Suprapubic skin (tissue), 4 donors: ENCODE data around the gene CDC42BPA. TPM values are rescaled to one million over a fixed set of nuclear protein-coding genes. Genes with fewer than 3 reads are reported as not detected.

Source experiments
- DNase-seq, 2 donors: peaks; one replicate each; pipeline ENCODE4 v3.0.0-alpha.2; 2019; ENCODE audit warnings: low spot score in 2 of 2
- H3K27ac ChIP-seq: fragments of 200-600 bp; sonication (generic); one replicate; pipeline ENCODE4 v1.5.1; 2019
- H3K27me3 ChIP-seq: fragments of 200-600 bp; sonication (generic); one replicate; pipeline ENCODE4 v1.5.1; 2019
- H3K36me3 ChIP-seq: fragments of 200-600 bp; sonication (generic); one replicate; pipeline ENCODE4 v1.5.1; 2019
- H3K4me1 ChIP-seq: fragments of 200-600 bp; sonication (generic); one replicate; pipeline ENCODE4 v1.5.1; 2019
- H3K4me3 ChIP-seq: fragments of 200-600 bp; sonication (generic); one replicate; pipeline ENCODE4 v1.5.1; 2019; ENCODE audit warnings: mild to moderate bottlenecking
- H3K9me3 ChIP-seq: fragments of 200-600 bp; sonication (generic); one replicate; pipeline ENCODE4 v1.5.1; 2019
- CTCF ChIP-seq, 2 donors: fragments of 200-600 bp in 1 of 2; fragments of 450-650 bp in 1 of 2; sonication (generic) in 1 of 2; IDR thresholded peaks; one replicate each; pipeline ENCODE4 v1.5.1; 2016 to 2019; ENCODE audit warnings: antibody characterized with exemption in 2 of 2, mild to moderate bottlenecking in 1 of 2, moderate library complexity in 1 of 2
- EP300 ChIP-seq: sonication (generic); formaldehyde crosslinking; IDR thresholded peaks from one replicate; pipeline ENCODE4 v1.6.1; 2017; ENCODE audit warnings: antibody characterized with exemption
- POLR2A ChIP-seq, 2 donors: fragments of 450-650 bp; IDR thresholded peaks; one replicate each; pipeline ENCODE4 v1.6.1; 2017; ENCODE audit warnings: antibody characterized with exemption in 2 of 2, mild to moderate bottlenecking in 2 of 2, moderate library complexity in 2 of 2
- POLR2AphosphoS5 ChIP-seq, 3 donors: sonication (generic); formaldehyde crosslinking; IDR thresholded peaks; one replicate each; pipeline ENCODE4 v1.6.1; 2017; ENCODE audit warnings: antibody characterized with exemption in 3 of 3
- WGBS: methylation state at CpG from one replicate; pipeline ENCODE4 v1.1.5; 2018; 5-methylcytosine and 5-hydroxymethylcytosine counted together
- total RNA-seq, 4 donors: library from RNA; depleted of rRNA; stranded (reverse); fragments of >200 nt; gene quantifications; one replicate each; pipeline ENCODE4 v1.1.0, GENCODE V29; 2016

CDC42BPA gene
- total RNA-seq, 4 donors from 2014 or later = 12.2 to 54.6 (median 14.9) TPM

GRCh38 chr1:227032396-227032795 lies 285.9 kb downstream of the CDC42BPA start:
- Histone ChIP-seq H3K9me3 (no peaks in the 10 kb centered on the region), H3K4me1 (no peaks in the 10 kb centered on the region), H3K27ac (no peak overlapping the region), H3K4me3 (no peak overlapping the region), H3K36me3 (peaks cover 30% of the 10 kb centered on the region), H3K27me3 (no peaks in the 10 kb centered on the region)
- 84% methylated on average over 3 of the region's 3 CpGs for WGBS
- DNase-seq = no peak
- TF ChIP-seq EP300 (no peak), POLR2AphosphoS5 (IDR thresholded peaks at IDR 0.05) (no peak), CTCF (IDR thresholded peaks at IDR 0.05) (no peak), POLR2A (IDR thresholded peaks at IDR 0.05) (no peak)

- Histone ChIP-seq H3K4me3 (no peak overlapping the region), H3K36me3 (peaks cover 5% of the 10 kb centered on the region), H3K27ac (no peak overlapping the region), H3K9me3 (no peaks in the 10 kb centered on the region), H3K4me1 (no peaks in the 10 kb centered on the region), H3K27me3 (no peaks in the 10 kb centered on the region)
- DNase-seq = no peak
- TF ChIP-seq CTCF (IDR thresholded peaks at IDR 0.05) (no peak), POLR2A (IDR thresholded peaks at IDR 0.05) (no peak), POLR2AphosphoS5 (IDR thresholded peaks at IDR 0.05) (no peak), EP300 (no peak)
- 93% methylated on average over 3 of the region's 3 CpGs for WGBS
Measured at GRCh38 chr1:227016990-227017389, 301.3 kb downstream of the CDC42BPA start.

GRCh38 chr1:227010645-227011044 lies 307.6 kb downstream of the CDC42BPA start:
- 97% methylated on average over 5 of the region's 5 CpGs for WGBS
- no peaks in the 10 kb centered on the region for H3K9me3 ChIP-seq
- H3K4me1 ChIP-seq = no peaks in the 10 kb centered on the region

GRCh38 chr1:227009937-227010336 lies 308.4 kb downstream of the CDC42BPA start:
- H3K27ac ChIP-seq = no peak overlapping the region
- peaks cover 1% of the 10 kb centered on the region for H3K36me3 ChIP-seq
- no peaks in the 10 kb centered on the region for H3K27me3 ChIP-seq
- H3K4me1 ChIP-seq = no peaks in the 10 kb centered on the region
- no peak for TF ChIP-seq CTCF (IDR thresholded peaks at IDR 0.05)
- TF ChIP-seq EP300 = no peak
- TF ChIP-seq POLR2AphosphoS5 (IDR thresholded peaks at IDR 0.05) = no peak
- TF ChIP-seq POLR2A (IDR thresholded peaks at IDR 0.05) = no peak
- H3K4me3 ChIP-seq = no peak overlapping the region
- DNase-seq = no peak
- no peaks in the 10 kb centered on the region for H3K9me3 ChIP-seq

More at GRCh38 chr1:227010645-227011044, 307.6 kb downstream of the CDC42BPA start:
- Histone ChIP-seq H3K36me3 (peaks cover 5% of the 10 kb centered on the region), H3K27ac (no peak overlapping the region), H3K4me3 (no peak overlapping the region), H3K27me3 (no peaks in the 10 kb centered on the region)
- no peak for TF ChIP-seq CTCF (IDR thresholded peaks at IDR 0.05)
- no peak for TF ChIP-seq POLR2A (IDR thresholded peaks at IDR 0.05)
- no peak for TF ChIP-seq POLR2AphosphoS5 (IDR thresholded peaks at IDR 0.05)
- no peak for TF ChIP-seq EP300
- DNase-seq = no peak

GRCh38 chr1:227006226-227006796 lies 312.0 kb downstream of the CDC42BPA start:
- no peak overlapping the region for H3K4me3 ChIP-seq
- no peaks in the 10 kb centered on the region for H3K9me3 ChIP-seq
- H3K36me3 ChIP-seq = peaks cover 16% of the 10 kb centered on the region
- no peaks in the 10 kb centered on the region for H3K27me3 ChIP-seq
- H3K4me1 ChIP-seq = no peaks in the 10 kb centered on the region
- TF ChIP-seq POLR2AphosphoS5 (IDR thresholded peaks at IDR 0.05) (no peak), POLR2A (IDR thresholded peaks at IDR 0.05) (no peak), EP300 (no peak), CTCF (IDR thresholded peaks at IDR 0.05) (no peak)
- WGBS = 88% methylated on average over 5 of the region's 5 CpGs
- H3K27ac ChIP-seq = no peak overlapping the region
- no peak for DNase-seq
